IPS-18a (cell line): ENCODE results near the gene DPYSL3.
"Not testable (repeated sequence)": the region's sequence is repeated elsewhere in the genome, so short reads cannot be mapped to it uniquely, and the experiment has no call there.

Experiments
- H3K27ac ChIP-seq: one replicate; pipeline ENCODE4 v1.5.1; 2013; ENCODE audit warnings: low read length
- H3K27me3 ChIP-seq: one replicate; pipeline ENCODE4 v1.6.1; 2013; ENCODE audit warnings: mild to moderate bottlenecking, low read length; ENCODE audit not compliant: control insufficient read depth, insufficient read depth
- H3K36me3 ChIP-seq: one replicate; pipeline ENCODE4 v1.6.1; 2013; ENCODE audit warnings: low read depth, low read length; ENCODE audit not compliant: control insufficient read depth
- H3K4me1 ChIP-seq: one replicate; pipeline ENCODE4 v1.6.1; 2013; ENCODE audit warnings: low read depth, low read length; ENCODE audit not compliant: control insufficient read depth
- H3K4me3 ChIP-seq: one replicate; pipeline ENCODE4 v1.5.1; 2013; ENCODE audit warnings: low read length
- H3K9ac ChIP-seq: one replicate; pipeline ENCODE4 v1.6.1; 2013; ENCODE audit warnings: mild to moderate bottlenecking, low read length, moderate library complexity
- H3K9me3 ChIP-seq: one replicate; pipeline ENCODE4 v1.6.1; 2013; ENCODE audit warnings: low read depth, low read length; ENCODE audit not compliant: control insufficient read depth

The DPYSL3 gene

DNA sequence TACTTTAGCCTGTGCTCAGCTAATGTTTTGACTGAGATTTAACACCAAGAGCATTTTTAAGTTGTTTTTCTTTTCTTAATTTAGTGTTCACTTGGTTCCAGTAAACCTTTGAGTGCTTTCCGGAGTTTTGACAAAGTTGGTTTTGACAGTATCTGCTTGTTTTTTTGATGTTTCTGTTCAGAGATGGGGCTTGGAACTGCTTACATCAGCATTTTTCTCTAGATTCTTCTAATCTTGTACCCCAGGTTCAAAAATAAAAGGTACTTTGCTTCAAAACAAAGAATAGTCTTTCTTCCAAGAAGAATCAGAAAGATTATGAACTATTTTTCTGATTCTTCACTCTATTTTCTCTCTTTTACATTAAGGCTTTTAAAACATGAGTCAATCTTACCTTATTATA, 132.2 kb downstream of the DPYSL3 start:
- no peaks in the 10 kb centered on the region for H3K36me3 ChIP-seq
- no peak overlapping the region for H3K4me3 ChIP-seq
- no peaks in the 10 kb centered on the region for H3K27me3 ChIP-seq
- peaks cover 1% of the 10 kb centered on the region for H3K4me1 ChIP-seq
- no peak overlapping the region for H3K27ac ChIP-seq
- H3K9me3 ChIP-seq = no peaks in the 10 kb centered on the region
- H3K9ac ChIP-seq = no peak overlapping the region

DNA sequence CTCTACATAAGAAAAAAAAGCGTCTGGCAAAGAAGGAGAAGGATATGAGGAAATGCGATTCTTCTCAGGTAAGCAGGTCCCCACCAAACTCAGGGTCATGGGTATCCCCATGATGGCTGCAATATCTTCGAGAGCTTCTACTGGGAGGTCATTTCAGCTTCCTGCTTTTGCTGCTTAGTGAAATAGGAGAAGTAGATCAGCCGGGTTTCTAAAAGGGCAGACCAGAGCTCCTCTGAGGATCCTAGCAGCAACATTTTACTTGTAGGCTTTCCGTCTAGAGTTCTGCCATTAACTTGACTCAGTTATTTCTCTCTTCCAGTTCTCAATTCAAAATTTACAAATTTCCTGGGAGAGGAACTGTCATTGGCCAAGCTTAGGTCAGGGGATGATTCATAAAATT, 134.7 kb downstream of the DPYSL3 start:
- Histone ChIP-seq H3K9ac (no peak overlapping the region), H3K4me1 (no peaks in the 10 kb centered on the region), H3K27ac (no peak overlapping the region), H3K4me3 (no peak overlapping the region), H3K9me3 (no peaks in the 10 kb centered on the region), H3K27me3 (no peaks in the 10 kb centered on the region), H3K36me3 (no peaks in the 10 kb centered on the region)

GRCh38 chr5:147373328-147373727, 136.5 kb downstream of the DPYSL3 start:
- Histone ChIP-seq H3K9ac (no peak overlapping the region), H3K27ac (no peak overlapping the region), H3K4me3 (no peak overlapping the region), H3K9me3 (no peaks in the 10 kb centered on the region), H3K27me3 (no peaks in the 10 kb centered on the region), H3K36me3 (no peaks in the 10 kb centered on the region), H3K4me1 (no peaks in the 10 kb centered on the region)

DNA sequence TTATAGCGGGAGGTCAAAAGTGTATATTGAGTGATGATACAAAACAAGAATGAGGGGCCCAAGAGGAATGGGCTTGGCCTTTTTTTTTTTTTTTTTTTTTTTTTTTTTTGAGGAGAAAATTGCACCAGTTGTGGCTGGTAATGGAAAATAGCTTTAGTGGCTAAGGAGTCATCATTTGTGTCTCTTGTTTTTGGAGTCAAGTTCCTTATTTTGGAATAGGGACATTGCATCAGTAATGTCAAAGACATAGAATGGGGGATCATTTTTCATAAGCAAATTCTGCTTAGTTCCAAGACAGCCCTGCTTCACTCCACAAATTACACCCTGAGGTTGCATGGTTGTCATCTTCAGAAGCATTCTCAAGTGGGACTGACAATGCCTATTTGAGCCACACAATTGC, 137.7 kb downstream of the DPYSL3 start:
- no peaks in the 10 kb centered on the region for H3K9me3 ChIP-seq

GRCh38 chr5:147371290-147371689, 138.6 kb downstream of the DPYSL3 start:
- H3K4me3 ChIP-seq = no peak overlapping the region
- H3K36me3 ChIP-seq = no peaks in the 10 kb centered on the region
- H3K9me3 ChIP-seq = no peaks in the 10 kb centered on the region
- H3K4me1 ChIP-seq = no peaks in the 10 kb centered on the region
- H3K27ac ChIP-seq = no peak overlapping the region
- H3K27me3 ChIP-seq = no peaks in the 10 kb centered on the region
- H3K9ac ChIP-seq = no peak overlapping the region

More for the DNA sequence above, 137.7 kb downstream of the DPYSL3 start:
- Histone ChIP-seq H3K27me3 (no peaks in the 10 kb centered on the region), H3K36me3 (no peaks in the 10 kb centered on the region), H3K9ac (no peak overlapping the region), H3K27ac (no peak overlapping the region), H3K4me3 (no peak overlapping the region), H3K4me1 (no peaks in the 10 kb centered on the region)

GRCh38 chr5:147369742-147370374, 140.0 kb downstream of the DPYSL3 start:
- H3K9ac ChIP-seq = no peak overlapping the region

DNA sequence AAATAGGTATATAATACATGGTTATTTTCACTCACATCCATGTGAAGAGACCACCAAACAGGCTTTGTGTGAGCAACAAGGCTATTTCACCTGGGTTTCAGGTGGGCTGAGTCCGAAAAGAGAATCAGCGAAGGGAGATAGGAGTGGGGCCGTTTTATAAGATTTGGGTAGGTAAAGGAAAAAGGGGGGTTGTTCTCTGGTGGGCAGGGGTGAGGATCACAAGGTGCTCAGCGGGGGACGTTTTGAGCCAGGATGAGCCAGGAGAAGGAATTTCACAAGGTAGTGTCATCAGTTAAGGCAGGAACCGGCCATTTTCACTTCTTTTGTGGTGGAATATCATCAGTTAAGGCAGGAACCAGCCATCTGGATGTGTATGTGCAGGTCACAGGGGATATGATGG, 142.5 kb downstream of the DPYSL3 start:
- not testable (repeated sequence) for H3K4me1 ChIP-seq, H3K4me3 ChIP-seq, H3K9me3 ChIP-seq

More at GRCh38 chr5:147369742-147370374, 140.0 kb downstream of the DPYSL3 start:
- no peaks in the 10 kb centered on the region for H3K27me3 ChIP-seq
- no peak overlapping the region for H3K4me3 ChIP-seq
- no peaks in the 10 kb centered on the region for H3K36me3 ChIP-seq
- no peak overlapping the region for H3K27ac ChIP-seq
- no peaks in the 10 kb centered on the region for H3K4me1 ChIP-seq
- no peaks in the 10 kb centered on the region for H3K9me3 ChIP-seq

DNA sequence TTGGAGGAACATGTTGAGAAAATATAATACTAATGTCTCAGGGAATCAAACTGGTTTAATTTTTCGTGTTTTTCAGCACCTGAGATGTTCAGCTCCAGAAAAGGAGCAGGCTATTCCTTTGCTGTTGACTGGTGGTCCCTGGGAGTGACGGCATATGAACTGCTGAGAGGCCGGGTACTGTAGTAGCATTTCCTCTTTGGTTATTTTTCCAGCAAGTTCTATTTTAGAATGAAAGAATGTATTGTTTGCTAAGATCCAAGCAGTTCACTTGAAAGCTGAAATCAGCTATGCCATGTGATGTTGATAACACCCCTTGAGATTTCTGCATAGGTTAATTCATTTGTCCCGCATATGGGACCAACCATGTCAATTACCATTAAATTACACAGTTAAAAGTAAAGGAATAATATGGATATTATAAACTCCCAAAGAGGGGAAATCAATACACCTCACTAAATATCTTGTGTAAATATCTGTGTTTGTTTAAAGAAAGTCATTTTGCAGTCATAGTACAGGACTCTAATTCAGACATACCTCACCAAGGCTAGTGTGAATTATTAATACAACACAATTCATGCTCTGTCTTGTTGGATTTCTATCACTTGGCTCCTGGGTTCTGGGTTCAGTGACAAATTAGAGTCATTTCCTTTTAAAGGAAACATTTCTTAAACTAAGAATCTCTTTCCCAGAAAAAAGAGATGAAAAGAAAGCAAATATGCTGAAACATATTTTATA, 148.3 kb downstream of the DPYSL3 start:
- Histone ChIP-seq H3K36me3 (no peaks in the 10 kb centered on the region), H3K27ac (no peak overlapping the region), H3K9ac (no peak overlapping the region), H3K27me3 (no peaks in the 10 kb centered on the region), H3K9me3 (no peaks in the 10 kb centered on the region), H3K4me3 (no peak overlapping the region), H3K4me1 (no peaks in the 10 kb centered on the region)

More for the DNA sequence above, 142.5 kb downstream of the DPYSL3 start:
- H3K36me3 ChIP-seq, H3K27me3 ChIP-seq, H3K27ac ChIP-seq, H3K9ac ChIP-seq: not testable (repeated sequence)

- Histone ChIP-seq H3K9ac (no peak overlapping the region), H3K9me3 (no peaks in the 10 kb centered on the region), H3K4me1 (no peaks in the 10 kb centered on the region), H3K27me3 (no peaks in the 10 kb centered on the region), H3K4me3 (no peak overlapping the region), H3K36me3 (no peaks in the 10 kb centered on the region), H3K27ac (no peak overlapping the region)
Measured at GRCh38 chr5:147360816-147361215, 149.1 kb downstream of the DPYSL3 start.

DNA sequence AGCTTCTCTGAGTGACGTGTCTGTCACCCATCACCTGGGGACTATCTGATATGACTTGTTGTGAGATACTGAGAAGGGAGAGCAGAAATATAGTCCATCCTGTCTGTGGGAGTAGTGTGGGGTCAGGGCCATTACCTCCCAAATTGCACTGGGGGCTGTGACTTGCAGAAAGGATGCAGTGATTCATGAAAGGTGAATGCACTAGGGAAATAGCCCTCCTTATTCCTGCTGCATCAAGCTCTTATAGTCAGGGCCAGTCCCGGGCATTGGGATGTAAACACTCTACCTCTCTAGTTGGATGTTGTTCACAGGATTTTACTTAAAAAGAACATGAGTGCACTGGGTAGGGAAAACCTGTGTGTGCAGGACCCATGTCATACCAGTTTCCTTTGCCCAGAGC, 150.3 kb downstream of the DPYSL3 start:
- no peaks in the 10 kb centered on the region for H3K4me1 ChIP-seq
- no peak overlapping the region for H3K4me3 ChIP-seq
- H3K36me3 ChIP-seq = no peaks in the 10 kb centered on the region
- H3K9me3 ChIP-seq = no peaks in the 10 kb centered on the region
- no peak overlapping the region for H3K27ac ChIP-seq
- H3K9ac ChIP-seq = no peak overlapping the region
- no peaks in the 10 kb centered on the region for H3K27me3 ChIP-seq

- no peaks in the 10 kb centered on the region for H3K36me3 ChIP-seq
- H3K4me1 ChIP-seq = no peaks in the 10 kb centered on the region
- no peak overlapping the region for H3K27ac ChIP-seq
- no peak overlapping the region for H3K9ac ChIP-seq
- H3K27me3 ChIP-seq = no peaks in the 10 kb centered on the region
- no peak overlapping the region for H3K4me3 ChIP-seq
- H3K9me3 ChIP-seq = no peaks in the 10 kb centered on the region
Measured at GRCh38 chr5:147359101-147359500, 150.8 kb downstream of the DPYSL3 start.

DNA sequence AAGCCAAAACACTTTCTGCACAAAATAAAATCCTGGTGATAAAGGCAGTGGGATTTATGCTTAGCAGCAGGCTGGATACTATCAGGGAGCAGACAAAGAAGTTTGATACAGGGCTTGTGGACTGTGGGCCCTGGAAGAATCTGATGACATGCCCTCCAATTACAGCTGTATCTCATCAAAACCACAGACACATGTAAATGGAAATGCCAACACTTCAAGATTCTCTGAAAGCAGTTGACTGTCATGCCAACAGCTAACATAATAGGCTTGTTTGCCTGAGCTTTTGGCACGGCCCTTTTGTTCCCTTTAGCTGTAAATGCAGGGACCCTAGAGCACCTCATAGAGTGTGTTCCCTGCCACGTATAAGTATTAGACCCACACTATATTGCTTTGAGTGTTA, 160.6 kb downstream of the DPYSL3 start:
- Histone ChIP-seq H3K27ac (no peak overlapping the region), H3K27me3 (no peaks in the 10 kb centered on the region)

More for the DNA sequence above, 160.6 kb downstream of the DPYSL3 start:
- no peaks in the 10 kb centered on the region for H3K36me3 ChIP-seq
- H3K9me3 ChIP-seq = no peaks in the 10 kb centered on the region
- H3K4me1 ChIP-seq = no peaks in the 10 kb centered on the region
- H3K9ac ChIP-seq = no peak overlapping the region
- no peak overlapping the region for H3K4me3 ChIP-seq
